GM18870 (cell line): Measurements from ENCODE around the gene PLA1A.
A peak's percentile ranks its signal among the peaks of the same experiment; 100 is the strongest.
"Not testable (repeated sequence)": the region's sequence is repeated elsewhere in the genome, so short reads cannot be mapped to it uniquely, and the experiment has no call there.

Experiments
- ATAC-seq: cut with Tn5 transposase; IDR thresholded peaks from one replicate; pipeline ENCODE4 v1.9.1; 2021; ENCODE audit warnings: moderate library complexity; ENCODE audit not compliant: unreplicated experiment

Gene PLA1A, protein sequence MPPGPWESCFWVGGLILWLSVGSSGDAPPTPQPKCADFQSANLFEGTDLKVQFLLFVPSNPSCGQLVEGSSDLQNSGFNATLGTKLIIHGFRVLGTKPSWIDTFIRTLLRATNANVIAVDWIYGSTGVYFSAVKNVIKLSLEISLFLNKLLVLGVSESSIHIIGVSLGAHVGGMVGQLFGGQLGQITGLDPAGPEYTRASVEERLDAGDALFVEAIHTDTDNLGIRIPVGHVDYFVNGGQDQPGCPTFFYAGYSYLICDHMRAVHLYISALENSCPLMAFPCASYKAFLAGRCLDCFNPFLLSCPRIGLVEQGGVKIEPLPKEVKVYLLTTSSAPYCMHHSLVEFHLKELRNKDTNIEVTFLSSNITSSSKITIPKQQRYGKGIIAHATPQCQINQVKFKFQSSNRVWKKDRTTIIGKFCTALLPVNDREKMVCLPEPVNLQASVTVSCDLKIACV

DNA sequence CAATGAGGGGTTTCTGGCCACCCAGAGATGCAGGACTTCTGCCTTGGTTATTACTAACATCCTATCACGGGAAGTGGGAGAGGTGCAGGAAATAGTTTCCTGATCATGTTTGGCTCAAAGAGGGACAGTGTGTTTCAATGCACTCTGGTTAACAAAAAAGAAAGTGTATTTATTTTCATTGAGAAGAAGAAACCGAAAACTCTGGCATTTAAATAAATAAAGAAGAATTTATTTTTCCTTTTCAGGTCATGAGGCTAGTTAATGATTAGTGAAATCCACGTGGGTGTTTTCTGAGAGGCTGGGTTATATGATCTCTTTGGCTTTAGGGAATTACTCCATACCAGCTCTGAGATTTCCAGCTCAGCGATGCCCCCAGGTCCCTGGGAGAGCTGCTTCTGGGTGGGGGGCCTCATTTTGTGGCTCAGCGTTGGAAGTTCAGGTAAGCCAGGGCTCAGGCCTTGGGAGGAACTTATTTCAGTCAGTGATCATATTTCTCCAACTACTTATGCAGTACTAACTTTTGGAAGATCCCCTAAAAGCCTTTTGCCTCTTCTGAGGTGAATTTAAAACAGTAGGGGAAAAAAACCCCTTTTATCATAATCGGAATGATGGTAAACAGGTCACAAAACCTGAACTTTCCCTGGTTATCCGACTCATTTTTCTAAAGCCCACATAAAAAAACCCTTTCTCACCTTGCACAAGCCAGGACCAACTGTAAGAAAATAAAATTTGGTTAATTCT is at the start of gene PLA1A:
Gene PLA1A (plus strand): TSS at position 338 of the 741 bp plus-strand sequence. CDS start 29 bp downstream, at position 367.
- ATAC-seq = peak; percentile 6

DNA sequence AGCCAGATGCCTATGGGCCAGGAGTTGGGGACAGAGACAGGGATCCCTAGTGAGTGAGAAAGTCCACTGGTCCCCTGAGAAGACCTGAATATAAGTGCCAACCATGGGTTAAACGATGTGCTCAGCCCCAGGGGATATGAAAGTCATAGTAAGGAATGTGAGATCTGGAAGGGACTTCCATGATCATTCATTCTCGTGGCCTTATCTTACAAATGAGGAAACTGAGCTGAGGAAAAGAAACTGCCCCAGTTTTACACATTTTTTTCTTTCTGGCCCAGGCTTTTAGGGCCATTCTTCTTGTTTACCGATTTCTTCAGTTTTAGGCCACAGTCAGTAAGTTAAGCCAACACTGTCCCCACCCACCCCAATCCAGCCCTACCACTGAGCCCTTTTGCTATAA is 49.3 kb upstream of the PLA1A start:
- ATAC-seq = no peak

GRCh38 chr3:119550192-119550910 is 47.3 kb upstream of the PLA1A start:
- ATAC-seq = peak; percentile 40

DNA sequence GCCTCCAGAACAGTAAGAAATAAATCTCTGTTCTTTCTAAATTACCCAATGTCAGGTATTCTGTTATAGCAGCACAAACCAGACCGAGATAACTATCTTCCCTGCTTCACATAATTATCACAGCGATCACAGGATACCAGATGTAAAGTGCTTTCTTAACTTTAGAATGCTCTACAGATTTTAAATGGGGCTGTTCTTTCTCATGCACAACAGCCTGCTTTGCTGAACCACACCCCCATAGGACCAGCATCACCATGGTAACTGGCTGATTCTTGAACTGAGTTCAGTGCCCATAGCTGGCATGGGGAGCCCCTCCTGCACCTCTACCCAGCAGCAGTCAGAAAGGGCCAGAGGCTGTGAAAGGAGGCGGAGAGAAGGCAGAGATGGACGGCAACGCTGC is 46.1 kb upstream of the PLA1A start:
- ATAC-seq = no peak

GRCh38 chr3:119552928-119553327 is 44.8 kb upstream of the PLA1A start:
- not testable (repeated sequence) for ATAC-seq

GRCh38 chr3:119553823-119554415 is 43.8 kb upstream of the PLA1A start:
- no peak for ATAC-seq

DNA sequence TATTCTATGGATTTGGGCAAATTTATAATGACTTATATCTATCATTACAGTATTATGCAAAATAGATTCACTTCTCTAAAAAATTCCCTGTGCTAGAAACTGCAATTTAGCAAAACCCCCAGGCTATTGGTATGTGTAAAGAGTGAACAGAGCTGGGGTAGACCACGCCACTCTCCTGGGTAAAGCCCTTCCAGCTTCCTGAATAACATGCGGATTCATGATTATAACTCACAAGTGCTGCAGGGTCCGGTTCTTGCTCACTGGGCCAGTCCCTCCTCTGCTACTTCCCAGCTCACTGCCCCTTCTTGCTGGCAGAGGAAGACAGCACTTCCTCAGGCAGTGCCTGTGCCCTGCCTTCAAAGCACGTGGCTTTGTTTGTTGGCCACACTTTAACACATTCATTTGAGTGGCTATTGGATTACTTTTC is 42.4 kb upstream of the PLA1A start:
- no peak for ATAC-seq

DNA sequence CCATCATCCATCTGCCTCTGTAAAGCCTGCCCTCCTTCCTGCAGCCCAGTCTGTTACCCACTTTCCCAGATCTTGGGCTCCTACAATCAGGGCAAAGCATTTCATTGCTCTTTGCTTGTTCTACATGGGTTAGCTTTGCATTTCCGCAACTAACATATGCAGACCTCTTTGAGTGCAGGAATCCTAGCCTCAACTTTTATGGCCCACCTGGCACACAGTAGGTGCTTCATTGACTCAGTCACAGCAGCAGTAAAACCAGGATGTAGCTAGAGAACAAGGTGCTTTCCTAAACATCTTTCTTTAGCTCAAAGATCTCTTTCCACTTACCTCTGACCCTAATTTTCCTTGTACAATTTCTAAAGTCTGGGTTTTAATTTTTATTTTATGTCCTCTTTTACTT is 41.8 kb upstream of the PLA1A start:
- ATAC-seq = no peak

DNA sequence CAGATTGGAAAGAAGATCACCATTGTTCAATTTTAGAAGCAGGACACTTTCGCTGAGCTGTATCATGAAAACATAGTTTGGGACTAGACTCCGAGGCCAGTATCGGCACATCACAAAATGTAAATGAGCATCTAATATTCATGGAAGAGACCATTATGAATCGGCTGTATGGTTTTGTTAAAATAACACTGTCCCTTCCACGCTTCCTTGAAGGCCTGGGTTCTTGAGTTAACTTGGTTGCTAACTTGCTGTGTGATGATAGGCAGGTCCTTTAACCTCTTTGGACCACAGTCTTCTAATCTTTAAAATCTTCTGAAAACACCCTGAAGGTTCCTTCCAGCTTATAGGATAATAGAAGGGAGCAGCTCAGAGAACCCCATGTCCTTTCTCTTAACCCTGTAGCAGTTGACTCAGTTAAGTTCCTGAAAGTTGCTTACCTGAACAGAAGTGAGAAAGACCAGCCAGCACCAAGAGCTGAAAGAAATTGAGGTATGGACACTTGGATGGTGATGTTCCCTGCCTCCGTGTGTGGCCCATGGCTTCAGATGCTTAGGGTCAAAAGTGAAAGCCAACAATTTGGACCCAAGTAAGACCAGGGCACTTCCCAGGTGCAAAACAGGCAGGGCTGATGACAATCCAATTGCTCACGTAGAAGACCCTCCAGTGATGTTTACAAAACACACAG is 40.4 kb upstream of the PLA1A start:
- no peak for ATAC-seq

DNA sequence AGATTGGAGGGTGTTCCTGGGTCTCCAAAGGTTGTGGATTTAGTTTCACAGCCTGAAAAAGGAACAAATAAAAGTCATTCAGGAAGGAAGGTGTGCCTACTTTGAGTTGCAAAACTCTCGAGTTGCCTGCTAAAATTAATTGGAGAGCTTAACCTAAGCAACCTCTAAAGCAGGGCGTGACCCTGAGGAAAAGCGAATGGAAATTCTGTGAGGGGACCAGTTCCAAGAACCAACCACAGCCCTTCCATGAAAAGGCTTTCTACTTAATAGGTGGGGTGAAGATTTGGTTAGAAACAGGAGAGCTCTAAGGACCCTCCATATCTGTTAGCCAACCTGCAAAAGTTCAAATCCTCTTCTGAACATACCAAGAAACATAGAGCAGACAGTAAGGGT is 39.8 kb upstream of the PLA1A start:
- no peak for ATAC-seq

DNA sequence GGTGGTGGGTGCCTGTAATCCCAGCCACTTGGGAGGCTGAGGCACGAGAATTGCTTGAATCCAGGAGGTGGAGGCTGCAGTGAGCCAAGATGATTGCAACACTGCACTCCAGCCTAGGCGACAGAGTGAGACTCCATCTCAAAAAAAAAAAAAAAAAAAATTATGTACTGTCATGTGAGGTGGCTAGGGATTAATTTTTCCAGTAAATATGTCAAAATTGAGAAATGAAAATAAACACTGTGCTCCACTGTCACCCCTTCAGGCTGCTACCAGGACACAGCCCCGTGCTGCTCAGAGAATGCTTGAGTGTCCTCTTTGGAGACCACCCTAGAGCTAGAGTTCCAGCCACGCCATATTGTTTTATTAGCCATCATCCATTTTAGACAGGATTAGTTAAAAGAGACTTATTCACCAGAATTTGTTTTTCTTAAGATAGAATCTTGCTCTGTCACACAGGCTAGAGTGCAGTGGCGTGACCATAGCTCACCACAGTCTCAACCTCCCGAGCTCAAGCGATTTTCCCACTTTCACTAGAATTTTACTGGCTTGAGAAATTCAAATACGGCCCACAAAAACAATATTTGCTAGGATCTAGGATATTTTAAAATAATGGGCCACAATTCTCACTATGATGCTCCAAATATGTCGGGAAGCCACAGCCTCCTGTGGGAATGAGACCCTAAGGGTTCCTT is 38.9 kb upstream of the PLA1A start:
- ATAC-seq = no peak

DNA sequence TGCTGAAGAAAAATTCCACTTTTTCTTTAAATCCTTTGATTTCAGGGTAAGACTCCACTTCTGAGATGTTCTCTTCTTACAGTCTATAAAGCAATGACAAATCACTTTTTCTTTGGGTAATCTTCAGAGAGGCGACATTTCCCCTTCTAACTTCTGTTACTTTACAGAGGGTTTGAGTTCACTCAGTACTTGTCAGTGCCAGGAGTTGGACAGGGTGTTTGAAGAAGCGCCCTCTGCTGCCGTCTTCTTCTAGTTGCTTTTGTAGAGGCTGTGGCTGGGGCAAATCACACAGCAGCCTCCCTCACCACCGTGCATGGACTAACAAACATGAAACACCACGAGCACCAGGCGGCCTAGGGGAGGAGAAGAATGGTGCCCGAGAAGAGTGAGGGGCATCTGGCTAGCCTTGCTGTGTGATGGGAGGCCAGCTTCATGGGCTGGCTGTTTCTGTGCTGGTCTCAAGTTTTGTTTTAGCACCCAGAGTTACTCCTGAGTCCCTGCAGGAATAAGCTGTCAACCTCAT is 38.2 kb upstream of the PLA1A start, which contains the start of gene CD80:
Gene CD80 (minus strand): TSS at position 174 of the 523 bp plus-strand sequence. CDS start 1,886 bp downstream, outside the sequence.
- ATAC-seq = peak; percentile 37

- ATAC-seq = no peak
These were observed 37.5 kb upstream of the PLA1A start for GRCh38 chr3:119560160-119560559.

DNA sequence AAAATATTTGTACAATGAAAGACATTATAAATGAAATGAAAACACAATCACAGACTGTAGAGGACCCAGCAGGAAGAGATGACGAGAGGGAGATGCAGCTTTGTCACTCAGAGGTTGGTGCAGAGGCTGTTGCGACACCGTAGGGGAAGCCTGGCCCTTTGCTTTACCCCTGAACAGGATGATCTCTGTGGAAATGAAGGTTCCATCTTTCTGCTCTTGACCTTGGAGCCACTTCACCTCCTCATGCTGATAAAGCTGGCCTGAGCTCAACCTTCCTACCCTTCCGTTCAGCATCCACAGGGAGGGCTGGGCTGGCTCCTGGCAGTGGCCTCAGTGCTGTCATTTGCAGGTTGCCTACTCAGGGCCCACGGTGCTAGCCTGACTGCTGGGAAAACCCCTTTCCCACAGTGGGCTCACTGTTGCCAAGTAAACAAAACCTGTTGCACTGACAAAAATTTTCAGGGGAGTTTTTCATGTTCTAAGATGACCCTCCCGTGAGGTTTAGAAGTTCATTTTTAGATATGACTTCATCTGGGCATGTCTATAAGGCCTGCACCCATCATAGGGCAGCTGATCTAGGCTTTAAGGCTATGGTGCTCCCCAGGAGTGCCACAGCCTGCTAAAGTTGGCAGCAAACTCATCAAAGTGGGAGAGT is 35.3 kb upstream of the PLA1A start:
- ATAC-seq = peak; percentile 79

GRCh38 chr3:119563334-119563733 is 34.4 kb upstream of the PLA1A start:
- not testable (repeated sequence) for ATAC-seq

DNA sequence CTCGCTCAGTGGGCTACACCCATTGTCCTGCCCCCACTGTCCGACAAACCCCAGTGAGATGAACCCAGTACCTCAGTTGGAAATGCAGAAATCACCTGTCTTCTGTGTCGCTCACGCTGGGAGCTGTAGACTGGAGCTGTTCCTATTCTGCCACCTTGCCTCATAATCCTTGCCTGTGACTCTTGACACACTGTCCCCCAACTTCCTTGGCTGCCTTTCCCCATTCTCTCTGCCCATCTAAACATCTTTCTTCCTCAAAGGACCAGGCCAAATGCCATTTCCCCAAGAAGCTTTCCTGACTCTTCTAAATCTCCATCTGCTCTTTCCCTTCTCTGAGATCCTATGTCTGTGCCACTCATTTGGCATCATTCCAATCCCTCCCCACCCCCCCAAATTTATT is 28.5 kb upstream of the PLA1A start:
- ATAC-seq = no peak

DNA sequence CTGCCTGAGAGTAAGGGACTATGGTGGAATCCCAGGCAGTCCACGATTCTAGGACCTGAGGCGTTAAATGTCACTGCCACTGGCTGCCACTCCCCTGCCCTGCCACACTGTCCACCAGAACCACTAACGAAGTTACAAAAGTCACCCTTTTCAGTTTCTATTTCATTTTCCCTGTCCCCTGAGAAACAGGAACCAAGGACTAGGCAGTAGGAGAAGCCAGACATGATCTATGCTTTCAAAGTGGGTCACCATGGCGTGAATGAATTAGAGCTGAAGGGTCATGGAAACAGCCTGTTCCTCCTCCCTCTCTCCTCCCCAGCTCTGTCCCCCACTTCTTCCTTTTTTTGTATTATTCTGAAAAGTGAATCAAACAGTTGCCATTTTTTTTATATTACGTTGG is 27.5 kb upstream of the PLA1A start:
- ATAC-seq = peak; percentile 43

- no peak for ATAC-seq
These were observed 26.5 kb upstream of the PLA1A start for GRCh38 chr3:119571230-119571629.

DNA sequence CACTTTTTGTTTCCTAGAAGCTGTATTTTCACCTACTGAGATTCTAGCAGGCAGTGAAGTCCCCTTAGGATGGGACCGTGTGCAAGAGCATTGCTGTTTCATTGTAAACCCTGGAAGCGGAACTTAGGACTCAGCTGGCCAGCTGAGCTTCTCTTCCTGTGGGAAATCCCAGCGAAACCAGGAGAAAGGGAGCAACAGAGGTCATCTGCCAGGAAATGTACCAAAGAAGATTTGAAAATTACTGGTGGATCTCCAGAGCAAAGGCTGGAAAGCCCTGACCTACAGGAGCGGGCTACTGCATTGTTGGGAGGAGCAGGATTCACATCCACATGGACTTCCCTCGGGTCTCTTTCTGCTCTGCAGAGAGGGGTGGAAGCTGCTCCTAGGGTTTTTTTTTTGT is 26.0 kb upstream of the PLA1A start:
- ATAC-seq = no peak
